Upper lobe of left lung (tissue), 6 donors: Measurements from ENCODE around the gene CFAP119. TPM values are rescaled to one million over a fixed set of nuclear protein-coding genes. Genes with fewer than 3 reads are reported as not detected.
"Not testable (repeated sequence)": the region's sequence is repeated elsewhere in the genome, so short reads cannot be mapped to it uniquely, and the experiment has no call there.

Experiments
- ATAC-seq, 2 donors: fragments of 200-7000 bp; cut with Tn5 transposase; one replicate each; pipeline ENCODE4 v1.9.1; 2022; ENCODE audit warnings: mild to moderate bottlenecking in 2 of 2, moderate library complexity in 2 of 2; ENCODE audit not compliant: low FRiP score in 2 of 2
- DNase-seq, 2 donors: peaks; one replicate each; pipeline ENCODE4 v3.0.0-alpha.2; 2019 to 2020
- H3K27ac ChIP-seq, 4 donors: fragments of 200-600 bp; sonication (generic); one replicate each; pipeline ENCODE4 v1.5.1; 2016 to 2019
- H3K27me3 ChIP-seq, 4 donors: fragments of 200-600 bp; sonication (generic); one replicate each; pipeline ENCODE4 v1.5.1; 2017 to 2019
- H3K36me3 ChIP-seq, 4 donors: fragments of 200-600 bp; sonication (generic); one replicate each; pipeline ENCODE4 v1.5.1; 2016 to 2019
- H3K4me1 ChIP-seq, 4 donors: fragments of 200-600 bp; sonication (generic); one replicate each; pipeline ENCODE4 v1.5.1; 2018 to 2019
- H3K4me3 ChIP-seq, 4 donors: fragments of 200-600 bp; sonication (generic); one replicate each; pipeline ENCODE4 v1.5.1; 2017 to 2019; ENCODE audit warnings: mild to moderate bottlenecking in 2 of 4, moderate library complexity in 1 of 4
- H3K9me3 ChIP-seq, 4 donors: fragments of 200-600 bp; sonication (generic); one replicate each; pipeline ENCODE4 v1.5.1; 2018 to 2019
- EP300 ChIP-seq, 4 donors: sonication (generic); formaldehyde crosslinking; IDR thresholded peaks; one replicate each; pipeline ENCODE4 v1.5.1; 2017; ENCODE audit warnings: antibody characterized with exemption in 4 of 4, control low read depth in 2 of 4
- POLR2A ChIP-seq, 4 donors: fragments of 450-650 bp; IDR thresholded peaks; one replicate each; pipeline ENCODE4 v1.5.1; 2016 to 2017; ENCODE audit warnings: antibody characterized with exemption in 4 of 4, mild to moderate bottlenecking in 2 of 4
- POLR2AphosphoS5 ChIP-seq, 2 donors: sonication (generic); formaldehyde crosslinking; IDR thresholded peaks; one replicate each; pipeline ENCODE4 v1.5.1; 2017; ENCODE audit warnings: antibody characterized with exemption in 2 of 2
- WGBS, 2 donors: methylation state at CpG; one replicate each; pipeline ENCODE4 v1.1.5; 2017 to 2018; 5-methylcytosine and 5-hydroxymethylcytosine counted together
- total RNA-seq, 6 donors: library from RNA; depleted of rRNA in 4 of 6; stranded (reverse); fragments of >200 nt in 4 of 6; gene quantifications; one replicate each; pipeline versions ENCODE4 v1.1.0 to v1.2.1, GENCODE V29; 2016 to 2021
- TF ChIP-seq, protein P1 (sequence below), 6 experiments: fragments of 450-650 bp in 4 of 6; fragments of 200-600 bp in 2 of 6; sonication (generic) in 2 of 6; IDR thresholded peaks; one replicate each; pipeline ENCODE4 v1.5.1; 2016 to 2019; ENCODE audit warnings: antibody characterized with exemption in 6 of 6
- donor health status: DM: no; HTN: no; CAD: no; lungs with moderate emphysema.
- donor health status: DM: no; HTN: yes; CAD: no; lungs with severe emphysema.

The CFAP119 gene
- 10 to 100 TPM in 4 of 6 donors, 1 to 10 TPM in 2; 6.1 to 45.1 (median 16.0) TPM for total RNA-seq

DNA sequence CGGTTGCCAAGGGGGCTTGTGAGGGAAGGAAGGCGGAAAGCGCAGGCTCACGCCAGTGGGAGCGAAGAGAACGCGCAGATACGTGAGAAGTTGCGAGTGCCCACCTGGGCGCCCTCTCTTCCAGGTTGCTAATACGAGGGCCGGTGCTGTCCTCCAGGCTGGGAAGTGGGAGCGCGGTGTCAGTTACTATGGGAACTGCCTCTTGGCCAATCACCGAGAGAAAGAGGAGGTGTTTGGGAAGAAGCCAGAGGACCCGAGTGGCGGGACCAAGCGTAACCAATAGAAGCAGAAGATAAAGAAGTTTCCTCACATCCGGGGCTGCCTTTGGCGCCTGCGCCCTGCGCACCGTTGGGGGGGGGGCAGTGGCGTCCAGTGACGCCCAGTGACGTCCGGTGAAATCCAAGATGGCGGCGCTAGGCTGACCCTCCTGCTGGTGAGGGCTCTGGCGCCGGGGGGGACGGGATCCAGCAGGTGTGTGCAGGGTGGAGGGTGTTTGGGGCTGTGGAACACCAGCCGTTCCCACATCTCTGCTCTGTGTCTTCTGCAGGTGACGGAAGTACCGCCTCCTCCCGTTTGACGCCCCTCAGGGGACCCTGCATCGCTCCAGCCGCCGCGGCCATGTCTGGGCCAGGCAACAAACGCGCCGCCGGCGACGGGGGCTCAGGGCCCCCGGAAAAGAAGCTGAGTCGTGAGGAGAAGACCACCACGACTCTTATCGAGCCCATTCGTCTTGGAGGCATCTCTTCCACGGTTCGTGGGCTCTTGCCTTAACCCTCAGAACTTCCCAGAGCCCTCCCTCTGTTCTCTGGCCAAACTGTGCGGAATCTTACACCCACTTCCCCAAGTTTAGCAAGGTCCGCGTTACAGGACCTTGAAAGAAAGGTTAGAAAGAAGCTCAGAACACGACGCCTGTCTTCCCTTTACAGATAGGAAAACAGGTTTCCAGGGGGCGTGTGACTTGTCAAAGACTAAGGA lies at the start of gene CFAP119, which contains the start of gene RNF40:
CFAP119 (minus strand) TSS at position 135 of the 975 bp plus-strand sequence. CDS start 314 bp downstream, outside the sequence.
RNF40 (plus strand) TSS at position 395 of the 975 bp plus-strand sequence; CDS start at position 619, 224 bp downstream.
- Histone ChIP-seq H3K27ac (peak within 1 kb of the TSS; percentile 81 to 95 (median 94)), H3K36me3 (peaks cover 27 to 45% (median 37%) of the 10 kb centered on the region in 4 donors), H3K4me1 (peaks cover 22 to 46% (median 26%) of the 10 kb centered on the region in 4 donors), H3K27me3 (no peaks in the 10 kb centered on the region), H3K9me3 (no peaks in the 10 kb centered on the region), H3K4me3 (peak within 1 kb of the TSS; percentile 82 to 96 (median 90))
- WGBS, 2 donors = 1 to 2% methylated on average over 41 to 60 of the region's 60 CpGs
- TF ChIP-seq EP300 (IDR thresholded peaks at IDR 0.05) (peak in 1 of 4 donors; percentile 13), POLR2A (IDR thresholded peaks at IDR 0.05) (peak; percentile 12 to 89 (median 69)), POLR2AphosphoS5 (IDR thresholded peaks at IDR 0.05) (peak; percentile 88 to 94)
- TF ChIP-seq, protein P1, sequence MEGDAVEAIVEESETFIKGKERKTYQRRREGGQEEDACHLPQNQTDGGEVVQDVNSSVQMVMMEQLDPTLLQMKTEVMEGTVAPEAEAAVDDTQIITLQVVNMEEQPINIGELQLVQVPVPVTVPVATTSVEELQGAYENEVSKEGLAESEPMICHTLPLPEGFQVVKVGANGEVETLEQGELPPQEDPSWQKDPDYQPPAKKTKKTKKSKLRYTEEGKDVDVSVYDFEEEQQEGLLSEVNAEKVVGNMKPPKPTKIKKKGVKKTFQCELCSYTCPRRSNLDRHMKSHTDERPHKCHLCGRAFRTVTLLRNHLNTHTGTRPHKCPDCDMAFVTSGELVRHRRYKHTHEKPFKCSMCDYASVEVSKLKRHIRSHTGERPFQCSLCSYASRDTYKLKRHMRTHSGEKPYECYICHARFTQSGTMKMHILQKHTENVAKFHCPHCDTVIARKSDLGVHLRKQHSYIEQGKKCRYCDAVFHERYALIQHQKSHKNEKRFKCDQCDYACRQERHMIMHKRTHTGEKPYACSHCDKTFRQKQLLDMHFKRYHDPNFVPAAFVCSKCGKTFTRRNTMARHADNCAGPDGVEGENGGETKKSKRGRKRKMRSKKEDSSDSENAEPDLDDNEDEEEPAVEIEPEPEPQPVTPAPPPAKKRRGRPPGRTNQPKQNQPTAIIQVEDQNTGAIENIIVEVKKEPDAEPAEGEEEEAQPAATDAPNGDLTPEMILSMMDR (IDR thresholded peaks at IDR 0.05) = peak in 4 of 6 experiments; percentile 16 to 35 (median 26)
- ATAC-seq = peak; percentile 97 to 98
- peak; percentile 98 for DNase-seq

DNA sequence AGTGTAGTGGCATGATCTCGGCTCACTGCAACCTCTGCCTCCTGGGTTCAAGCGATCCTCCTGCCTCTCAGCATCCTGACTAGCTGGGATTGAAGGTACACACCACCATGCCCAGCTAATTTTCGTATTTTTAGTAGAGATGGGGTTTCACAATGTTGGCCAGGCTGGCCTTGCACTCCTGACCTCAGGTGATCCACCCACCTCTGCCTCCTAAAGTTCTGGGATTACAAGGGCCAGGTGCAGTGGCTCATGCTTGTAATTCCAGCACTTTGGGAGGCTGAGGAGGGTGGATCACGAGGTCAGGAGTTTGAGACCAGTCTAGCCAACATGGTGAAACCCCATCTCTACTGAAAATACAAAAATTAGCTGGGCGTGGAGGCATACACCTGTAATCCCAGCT lies 47.8 kb upstream of the CFAP119 start:
- not testable (repeated sequence) for ATAC-seq, DNase-seq, H3K9me3 ChIP-seq, H3K27me3 ChIP-seq, H3K27ac ChIP-seq, H3K4me3 ChIP-seq, H3K36me3 ChIP-seq
- peaks cover 19 to 42% (median 25%) of the 10 kb centered on the region in 4 donors for H3K4me1 ChIP-seq
- 86 to 87% methylated on average over 5 of the region's 5 CpGs for WGBS, 2 donors

DNA sequence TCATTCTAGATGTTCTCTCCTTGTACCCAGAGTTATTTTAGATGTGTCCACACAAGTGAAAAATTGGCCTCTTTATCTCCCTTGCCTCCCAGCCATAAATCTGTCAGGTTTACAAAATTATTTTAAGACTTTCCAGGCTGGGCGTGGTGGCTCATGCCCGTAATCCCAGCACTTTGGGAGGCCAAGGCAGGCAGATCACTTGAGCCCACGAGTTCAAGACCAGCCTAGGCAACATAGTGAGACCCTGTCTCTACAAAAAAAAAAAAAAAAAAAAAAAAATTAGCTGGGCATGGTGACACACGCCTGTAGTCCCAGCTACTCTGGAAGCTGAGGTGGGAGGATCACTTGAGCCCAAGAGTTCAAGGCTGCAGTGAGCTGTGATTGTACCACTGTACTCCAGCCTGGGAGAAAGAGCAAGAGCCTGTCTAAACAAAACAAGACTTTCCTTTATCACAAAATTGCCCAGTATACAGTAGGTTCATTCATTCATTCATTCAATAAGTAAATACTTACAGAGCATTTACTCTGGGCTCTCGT lies 47.1 kb upstream of the CFAP119 start:
- not testable (repeated sequence) for DNase-seq, H3K4me3 ChIP-seq, H3K27ac ChIP-seq, H3K9me3 ChIP-seq, H3K36me3 ChIP-seq, ATAC-seq, H3K27me3 ChIP-seq
- H3K4me1 ChIP-seq = peaks cover 18 to 37% (median 22%) of the 10 kb centered on the region in 4 donors
- WGBS, 2 donors = 71 to 74% methylated on average over 4 to 5 of the region's 5 CpGs

DNA sequence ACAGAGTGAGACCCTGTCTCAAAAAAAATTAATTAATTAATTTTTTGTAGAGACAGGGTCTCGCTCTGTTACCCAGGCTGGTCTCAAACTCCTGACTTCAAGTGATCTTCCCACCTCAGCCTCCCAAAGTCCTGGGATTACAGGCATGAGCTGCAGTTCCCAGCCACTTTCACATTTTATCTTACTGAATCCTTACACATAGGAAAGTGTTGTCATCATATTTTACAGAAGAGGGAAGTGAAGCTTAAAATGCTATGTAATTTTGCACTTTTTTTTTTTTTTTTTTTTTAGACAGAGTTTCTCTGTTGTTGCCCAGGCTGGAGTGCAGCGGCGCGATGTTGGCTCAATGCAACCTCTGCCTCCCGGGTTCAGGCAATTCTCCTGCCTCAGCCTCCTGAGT lies 46.3 kb upstream of the CFAP119 start:
- H3K36me3 ChIP-seq = no peaks in the 10 kb centered on the region
- no peak overlapping the region for H3K4me3 ChIP-seq
- no peak for DNase-seq
- H3K4me1 ChIP-seq = peaks cover 13 to 29% (median 15%) of the 10 kb centered on the region in 4 donors
- no peak for TF ChIP-seq POLR2AphosphoS5 (IDR thresholded peaks at IDR 0.05)
- no peak for TF ChIP-seq POLR2A (IDR thresholded peaks at IDR 0.05)
- TF ChIP-seq EP300 (IDR thresholded peaks at IDR 0.05) = no peak
- TF ChIP-seq, protein P1 (IDR thresholded peaks at IDR 0.05) = no peak
- no peaks in the 10 kb centered on the region for H3K27me3 ChIP-seq
- H3K27ac ChIP-seq = peak overlapping the region in 1 of 4 donors; percentile 5
- no peaks in the 10 kb centered on the region for H3K9me3 ChIP-seq
- ATAC-seq = no peak
- WGBS, 2 donors = 73 to 86% methylated on average over 5 of the region's 5 CpGs

DNA sequence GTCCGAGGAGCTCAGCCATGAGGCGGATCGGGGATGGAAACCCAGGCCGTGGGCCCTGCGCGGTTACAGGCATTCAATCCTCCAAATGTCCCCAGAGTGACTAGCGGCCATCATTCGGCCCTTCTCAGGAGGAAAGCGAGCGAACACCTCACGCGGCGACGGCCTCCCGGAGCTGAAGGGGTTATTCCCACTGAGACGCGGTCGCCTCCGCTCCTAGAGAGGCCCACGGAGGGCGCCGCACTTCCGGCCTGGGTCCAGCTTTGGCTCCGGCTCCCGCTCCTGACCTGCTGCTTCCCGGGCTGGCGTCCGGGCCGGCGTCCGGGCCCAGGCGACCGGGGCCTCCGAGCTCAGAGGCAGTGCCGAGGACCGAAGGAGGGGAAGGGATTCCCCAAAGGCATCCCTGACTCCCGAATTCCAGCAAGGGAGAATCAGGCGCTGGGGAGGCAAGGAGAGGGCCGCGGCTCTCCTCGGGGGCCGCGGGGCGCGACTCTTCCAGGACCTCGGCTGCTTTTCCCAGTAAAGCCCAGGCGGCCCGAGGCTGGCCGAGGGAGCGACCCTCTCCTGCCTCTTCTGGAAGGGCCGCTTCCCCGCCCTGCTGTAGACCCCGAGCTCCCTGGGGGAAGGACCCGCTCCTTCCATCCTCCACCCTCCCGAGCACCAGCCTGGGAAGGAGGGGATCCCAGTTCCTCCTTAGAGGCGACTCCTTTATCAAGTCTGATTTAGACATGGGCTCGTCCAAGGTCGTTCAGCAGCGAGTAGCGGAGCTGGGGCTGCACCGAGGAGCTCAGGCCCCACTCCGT lies 43.7 kb upstream of the CFAP119 start:
- Histone ChIP-seq H3K4me1 (peaks cover 13 to 23% (median 14%) of the 10 kb centered on the region in 4 donors), H3K27me3 (no peaks in the 10 kb centered on the region), H3K27ac (peak overlapping the region; percentile 88 to 95 (median 92)), H3K36me3 (no peaks in the 10 kb centered on the region), H3K9me3 (no peaks in the 10 kb centered on the region), H3K4me3 (peak overlapping the region; percentile 78 to 95 (median 82))
- peak; percentile 92 to 95 for DNase-seq
- WGBS, 2 donors = 3 to 11% methylated on average over 16 to 46 of the region's 62 CpGs
- TF ChIP-seq, protein P1 (IDR thresholded peaks at IDR 0.05) = peak in 3 of 6 experiments; percentile 5 to 23 (median 19)
- TF ChIP-seq POLR2AphosphoS5 (IDR thresholded peaks at IDR 0.05) = peak; percentile 93 to 95
- peak in 3 of 4 donors; percentile 66 to 94 (median 67) for TF ChIP-seq POLR2A (IDR thresholded peaks at IDR 0.05)
- TF ChIP-seq EP300 (IDR thresholded peaks at IDR 0.05) = no peak
- ATAC-seq = peak; percentile 95 to 98
